ENCODE measurements around the gene DOCK11.

GRCh38 chrX:118596390-118596789 lies 100.8 kb downstream of the DOCK11 start:
- TF ChIP-seq POLR2AphosphoS5 (IDR thresholded peaks at IDR 0.05; ENCODE audit: borderline replicate concordance, low read depth, low read length) (no peak), EZH2 (IDR thresholded peaks at IDR 0.05) (no peak), FOXP2 (optimal IDR thresholded peaks at IDR 0.05; ENCODE audit: control extremely low read depth, extremely low read length, insufficient read depth) (no peak)
